HG03378 (cell line): ENCODE data around the gene XK.
"Not testable (repeated sequence)": the region's sequence is repeated elsewhere in the genome, so short reads cannot be mapped to it uniquely, and the experiment has no call there.

Experiments
- ATAC-seq: cut with Tn5 transposase; IDR thresholded peaks from one replicate; pipeline ENCODE4 v1.9.1; 2021; ENCODE audit warnings: mild to moderate bottlenecking, moderate library complexity; ENCODE audit not compliant: unreplicated experiment

Gene XK, protein sequence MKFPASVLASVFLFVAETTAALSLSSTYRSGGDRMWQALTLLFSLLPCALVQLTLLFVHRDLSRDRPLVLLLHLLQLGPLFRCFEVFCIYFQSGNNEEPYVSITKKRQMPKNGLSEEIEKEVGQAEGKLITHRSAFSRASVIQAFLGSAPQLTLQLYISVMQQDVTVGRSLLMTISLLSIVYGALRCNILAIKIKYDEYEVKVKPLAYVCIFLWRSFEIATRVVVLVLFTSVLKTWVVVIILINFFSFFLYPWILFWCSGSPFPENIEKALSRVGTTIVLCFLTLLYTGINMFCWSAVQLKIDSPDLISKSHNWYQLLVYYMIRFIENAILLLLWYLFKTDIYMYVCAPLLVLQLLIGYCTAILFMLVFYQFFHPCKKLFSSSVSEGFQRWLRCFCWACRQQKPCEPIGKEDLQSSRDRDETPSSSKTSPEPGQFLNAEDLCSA

DNA sequence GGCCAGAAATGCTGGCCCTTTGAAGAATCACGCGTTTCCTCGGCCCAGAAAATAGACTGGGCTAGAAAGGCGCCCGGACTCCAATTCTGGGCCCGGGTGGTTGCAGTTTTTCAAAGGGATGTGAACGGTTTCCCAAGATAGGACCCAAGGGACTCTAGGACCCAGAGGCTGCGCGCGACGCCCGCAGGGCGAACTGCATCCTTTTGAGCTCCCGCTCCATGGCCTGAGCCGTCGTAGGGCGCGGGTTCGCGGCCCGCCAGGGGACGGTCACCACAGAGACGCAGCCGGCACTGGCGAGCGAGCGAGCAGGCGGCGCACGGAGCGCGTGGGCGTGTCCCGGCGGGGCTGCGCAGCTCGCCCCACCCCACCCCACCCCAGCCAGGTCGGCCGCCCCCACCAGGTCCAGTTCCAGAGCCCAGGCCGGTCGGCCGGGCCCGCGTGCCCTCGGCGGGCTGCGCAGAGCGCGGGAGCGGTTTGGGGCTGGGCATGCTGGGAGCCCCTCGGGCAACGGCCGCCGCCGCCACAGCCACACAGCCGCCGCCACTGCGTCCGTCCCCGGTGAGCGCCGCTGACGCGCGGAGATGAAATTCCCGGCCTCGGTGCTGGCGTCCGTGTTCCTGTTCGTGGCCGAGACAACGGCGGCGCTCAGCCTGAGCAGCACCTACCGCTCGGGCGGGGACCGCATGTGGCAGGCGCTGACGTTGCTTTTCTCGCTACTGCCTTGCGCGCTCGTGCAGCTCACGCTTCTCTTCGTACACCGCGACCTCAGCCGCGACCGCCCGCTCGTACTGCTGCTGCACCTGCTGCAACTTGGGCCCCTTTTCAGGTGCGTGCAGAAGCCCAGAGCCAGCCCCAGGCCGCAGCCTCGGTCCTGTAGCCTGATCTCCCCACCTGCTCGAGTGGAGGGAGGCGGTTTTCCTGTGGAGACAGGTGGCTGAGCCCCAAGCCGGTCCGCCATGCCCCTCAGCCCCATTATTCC, at the start of gene XK:
TSS of gene XK (plus strand) at position 411 of the 979 bp plus-strand sequence. CDS start at position 582, 171 bp downstream.
- ATAC-seq: no peak

DNA sequence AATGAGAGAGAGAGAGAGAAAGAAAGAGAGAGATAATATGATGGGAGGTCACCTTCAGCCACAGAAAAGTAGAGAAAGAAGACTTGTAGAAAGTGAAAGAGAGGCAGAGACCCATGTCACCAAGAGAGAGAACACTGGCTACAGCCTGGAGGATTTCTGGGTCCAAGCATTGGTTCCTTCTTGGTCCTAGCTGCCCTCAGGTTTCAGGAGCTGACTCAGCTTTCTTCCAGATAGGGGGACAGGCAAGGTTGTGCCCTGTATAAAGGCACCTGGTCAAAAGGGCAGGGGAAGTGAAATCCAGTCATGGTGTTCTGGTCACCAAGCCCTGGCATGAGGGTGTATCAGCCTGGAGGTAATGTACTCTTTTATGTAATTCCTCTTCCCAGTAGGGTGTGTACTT, 47.5 kb upstream of the XK start:
- no peak for ATAC-seq

DNA sequence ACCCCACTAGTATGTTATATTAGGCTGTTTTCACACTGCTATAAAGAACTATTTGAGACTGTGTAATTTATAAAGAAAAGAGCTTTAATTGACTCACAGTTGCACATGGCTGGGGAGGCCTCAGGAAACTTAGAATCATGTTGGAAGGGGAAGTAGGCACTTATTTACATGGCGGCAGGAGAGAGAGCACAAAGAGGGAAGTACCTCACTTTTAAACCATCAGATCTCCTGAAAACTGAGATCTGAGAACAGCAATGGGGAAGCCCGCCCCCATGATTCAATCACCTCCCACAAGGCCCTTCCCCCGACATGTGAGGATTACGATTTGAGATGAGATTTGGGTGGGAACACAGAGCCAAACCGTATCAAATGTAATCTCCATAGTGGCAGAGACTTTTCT, 45.4 kb upstream of the XK start:
- no peak for ATAC-seq

DNA sequence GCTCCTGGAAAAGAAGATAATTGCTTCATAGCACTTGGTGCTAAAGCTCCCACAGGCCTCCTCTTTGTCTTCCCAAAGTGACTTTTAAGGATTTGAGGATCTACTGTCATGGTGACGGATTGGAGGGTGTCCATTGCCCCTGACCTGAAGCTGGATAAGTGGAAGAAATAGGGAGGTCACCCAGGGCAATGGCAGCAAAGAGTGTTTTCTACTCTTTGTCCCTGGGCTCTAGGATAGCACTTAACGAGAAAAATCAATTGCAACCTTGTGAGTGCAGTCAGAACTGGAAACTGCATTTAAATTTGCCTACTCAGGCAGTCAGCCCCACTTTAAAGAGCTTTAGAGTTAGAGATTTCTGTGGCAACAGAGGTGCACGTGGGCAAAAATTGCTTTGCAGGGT, 43.7 kb upstream of the XK start:
- no peak for ATAC-seq

DNA sequence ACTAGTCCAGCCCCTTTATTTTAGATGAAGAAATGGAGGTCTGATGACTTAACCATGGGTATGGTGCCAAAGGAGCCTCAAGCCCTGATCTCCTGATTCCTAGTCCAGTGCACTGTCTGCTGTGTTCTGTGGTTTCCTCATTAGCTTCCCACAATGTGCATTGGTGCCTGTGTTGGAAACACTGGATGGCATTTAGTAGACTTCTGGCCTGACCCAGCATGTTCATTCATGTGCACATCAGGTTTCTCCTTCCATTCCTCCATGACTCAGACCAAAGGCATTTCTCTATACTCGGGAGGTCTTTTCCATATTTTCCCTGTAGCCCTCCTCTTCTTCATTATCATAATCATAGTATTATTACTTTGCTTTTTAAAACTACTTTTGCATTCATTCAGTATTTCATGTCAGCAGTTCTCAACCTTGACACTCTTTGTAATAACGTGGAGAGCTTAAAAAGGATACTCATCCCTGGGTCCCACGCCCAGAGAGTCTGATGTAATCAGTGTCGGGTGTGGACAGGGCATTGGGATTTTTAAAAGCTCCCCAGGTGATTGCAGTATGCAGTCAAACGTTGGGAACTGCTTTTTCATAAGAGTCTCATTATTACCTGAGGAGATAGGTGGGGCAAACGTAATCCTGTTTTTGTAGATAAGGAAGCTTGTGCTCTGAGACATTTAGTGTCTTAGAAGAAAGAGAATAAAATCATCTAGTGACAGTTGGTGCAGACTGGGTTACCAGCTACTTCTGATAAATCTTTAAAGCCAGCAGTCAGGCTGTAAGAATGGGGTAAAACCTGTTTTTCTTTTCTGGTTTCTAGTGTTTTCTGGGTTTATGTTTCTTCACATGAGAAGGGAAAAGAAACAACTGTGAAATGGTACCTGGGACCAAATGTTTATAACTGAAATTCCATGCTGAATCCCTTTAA, 40.9 kb upstream of the XK start:
- no peak for ATAC-seq

DNA sequence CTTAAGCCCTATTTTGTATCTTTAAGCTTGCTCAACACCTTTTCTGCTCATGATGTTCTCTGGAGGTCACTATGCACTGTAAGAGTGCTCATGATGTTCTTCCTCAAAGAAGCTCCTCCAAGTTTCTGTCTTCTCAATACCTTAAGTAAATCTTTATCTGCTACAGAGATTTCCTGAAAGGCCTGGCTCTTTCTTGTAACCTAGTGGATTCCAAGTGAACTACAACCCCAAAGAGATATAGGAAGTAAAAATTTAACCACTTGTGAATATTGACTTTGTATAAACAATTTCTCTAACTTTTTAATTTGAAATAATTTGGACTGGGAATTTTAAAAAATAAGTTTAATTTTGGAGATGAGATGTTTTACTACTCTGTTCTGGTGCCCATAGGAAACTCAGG, 39.3 kb upstream of the XK start:
- no peak for ATAC-seq

DNA sequence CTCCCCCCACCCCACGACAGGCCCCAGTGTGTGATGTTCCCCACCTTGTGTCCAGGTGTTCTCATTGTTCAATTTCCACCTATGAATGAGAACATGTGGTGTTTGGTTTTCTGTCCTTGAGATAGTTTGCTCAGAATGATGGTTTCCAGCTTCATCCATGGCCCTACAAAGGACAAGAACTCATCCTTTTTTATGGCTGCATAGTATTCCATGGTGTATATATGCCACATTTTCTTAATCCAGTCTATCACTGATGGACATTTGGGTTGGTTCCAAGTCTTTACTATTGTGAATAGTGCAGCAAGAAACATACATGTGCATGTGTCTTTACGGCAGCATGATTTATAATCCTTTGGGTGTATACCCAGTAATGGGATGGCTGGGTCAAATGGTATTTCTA, 34.7 kb upstream of the XK start:
- ATAC-seq: not testable (repeated sequence)

DNA sequence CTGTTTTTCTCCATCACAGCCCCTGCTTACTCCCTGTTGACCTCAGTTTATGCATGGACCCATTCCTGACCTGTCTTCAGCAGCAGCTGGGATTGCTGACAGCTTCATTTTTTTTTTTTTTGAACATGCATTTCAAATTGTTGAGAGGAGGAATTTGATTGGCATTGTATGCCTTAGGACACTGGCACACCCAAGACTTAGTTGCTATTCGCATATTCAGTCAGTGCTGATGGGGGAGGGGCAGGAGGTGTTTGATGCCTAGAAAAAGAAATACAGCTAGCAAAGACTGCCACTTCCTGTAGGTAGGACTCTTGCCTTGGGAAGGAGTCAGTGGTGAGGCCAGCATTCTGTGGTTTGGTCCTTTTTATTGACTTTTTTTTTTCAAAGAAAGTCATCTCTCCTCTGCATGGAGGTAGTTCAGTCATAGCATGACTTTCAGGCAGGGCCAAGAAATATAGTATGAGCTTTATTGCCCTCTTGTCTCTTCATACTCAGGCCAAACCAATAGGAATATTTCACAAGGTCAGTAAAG, 33.6 kb upstream of the XK start:
- ATAC-seq: no peak

DNA sequence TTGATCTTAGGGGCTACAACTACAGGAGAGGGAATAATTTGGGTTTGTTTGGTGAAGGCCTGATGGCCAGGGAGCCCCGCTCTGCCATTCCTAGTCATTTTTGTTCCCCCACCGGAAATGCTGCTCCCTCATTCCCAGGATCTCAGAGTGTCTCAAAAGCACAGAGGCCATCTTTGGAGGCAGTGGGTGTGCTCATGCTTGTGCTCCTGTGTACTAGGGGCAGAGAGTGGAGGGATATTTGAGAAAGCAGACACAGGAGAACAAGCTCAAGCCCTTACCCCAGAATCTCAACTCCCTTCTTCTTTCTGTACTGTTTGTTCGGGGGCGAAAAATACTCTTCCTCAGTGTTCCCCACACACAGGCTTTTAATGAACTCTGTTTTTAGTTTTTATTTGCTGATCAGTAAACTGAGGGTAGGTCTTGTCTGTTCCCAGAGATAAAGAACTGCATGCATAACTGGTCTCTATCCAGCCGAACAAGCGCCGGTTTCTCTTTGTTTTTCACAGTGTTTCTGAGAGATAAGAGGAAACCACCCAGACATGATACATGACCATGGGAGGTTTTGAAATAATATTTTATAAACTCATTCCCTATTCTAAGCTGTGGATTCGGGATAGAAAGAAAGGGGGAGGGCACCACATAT, 32.9 kb upstream of the XK start:
- ATAC-seq: no peak

DNA sequence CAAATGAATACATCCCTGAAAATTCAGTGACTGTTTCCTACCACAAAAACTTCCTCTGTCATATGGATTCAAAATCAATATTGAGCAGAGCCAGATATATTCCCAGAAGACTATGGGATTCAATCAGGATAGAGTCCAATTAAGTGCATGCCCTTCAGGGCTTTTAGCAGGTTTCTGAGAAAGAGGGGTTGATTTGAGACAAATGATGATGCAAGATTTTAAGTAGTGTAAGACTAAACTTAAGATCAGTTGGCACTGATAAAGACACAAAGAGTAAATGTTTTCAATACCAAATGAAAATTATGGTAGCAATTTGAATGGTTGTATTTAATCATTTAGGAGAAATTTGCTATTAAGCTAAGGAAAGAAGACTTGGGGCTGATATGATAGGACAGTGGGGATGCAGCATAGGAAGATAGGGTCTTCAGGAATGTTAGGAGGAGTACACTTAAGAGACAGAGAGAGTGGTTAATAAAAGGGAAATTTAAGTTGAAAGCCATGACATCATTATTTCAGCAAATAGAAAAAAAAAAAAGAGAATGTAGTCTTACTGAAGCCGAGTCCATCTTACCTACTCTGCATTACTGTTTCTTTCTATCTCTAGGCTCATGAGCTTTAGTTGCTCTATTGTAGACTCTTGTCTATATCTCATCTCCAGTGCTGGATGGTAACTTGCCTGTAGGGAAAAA, 32.0 kb upstream of the XK start:
- no peak for ATAC-seq

DNA sequence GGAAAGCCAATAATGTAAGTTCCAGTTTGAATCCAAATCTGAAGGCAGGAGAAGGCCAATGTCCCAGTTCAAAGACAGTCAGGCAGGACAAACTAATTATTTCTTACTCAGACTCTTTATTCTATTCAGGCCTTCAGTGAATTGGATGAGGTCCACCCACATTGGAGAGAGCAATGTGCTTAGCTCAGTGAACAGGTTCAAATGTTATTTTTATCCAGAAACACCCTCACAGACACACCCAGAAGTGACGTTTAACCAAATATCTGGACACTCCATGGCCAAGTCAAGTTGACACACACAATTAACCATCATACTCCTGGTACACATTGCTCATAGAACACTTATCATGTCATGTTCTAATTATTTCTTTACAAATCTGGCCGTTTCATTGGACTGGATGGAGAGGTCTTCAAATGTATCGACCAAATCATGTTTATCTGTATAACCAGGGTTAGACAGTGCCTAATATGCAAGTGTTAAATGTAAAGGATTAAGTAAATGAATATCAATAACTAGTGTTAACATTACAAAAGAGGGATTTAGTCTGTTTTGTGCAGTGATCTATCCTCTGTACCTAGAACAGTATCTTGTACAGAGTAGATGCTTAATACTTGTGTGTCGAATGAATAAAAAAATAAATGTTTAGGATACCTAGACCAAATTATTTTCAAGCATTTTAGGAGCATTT, 27.1 kb upstream of the XK start:
- no peak for ATAC-seq

DNA sequence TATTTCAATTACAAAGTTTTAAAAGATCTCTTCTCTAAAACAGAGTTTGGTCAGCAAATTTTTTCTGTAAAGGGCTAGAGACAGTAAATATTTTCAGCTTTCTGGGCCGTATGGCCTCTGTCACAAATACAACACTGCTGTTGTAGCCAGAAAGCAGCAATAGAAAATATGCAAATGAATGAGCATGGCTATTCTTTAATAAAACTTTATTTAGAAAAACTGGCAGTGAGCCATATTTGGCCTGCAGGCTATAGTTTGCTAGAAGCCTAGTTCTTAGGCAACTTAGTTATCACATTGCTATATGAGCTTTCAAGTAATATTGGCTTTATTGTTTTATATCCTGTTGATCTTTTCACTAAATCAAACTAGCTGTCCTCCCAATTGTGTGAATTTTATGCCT, 26.5 kb upstream of the XK start:
- ATAC-seq: no peak

DNA sequence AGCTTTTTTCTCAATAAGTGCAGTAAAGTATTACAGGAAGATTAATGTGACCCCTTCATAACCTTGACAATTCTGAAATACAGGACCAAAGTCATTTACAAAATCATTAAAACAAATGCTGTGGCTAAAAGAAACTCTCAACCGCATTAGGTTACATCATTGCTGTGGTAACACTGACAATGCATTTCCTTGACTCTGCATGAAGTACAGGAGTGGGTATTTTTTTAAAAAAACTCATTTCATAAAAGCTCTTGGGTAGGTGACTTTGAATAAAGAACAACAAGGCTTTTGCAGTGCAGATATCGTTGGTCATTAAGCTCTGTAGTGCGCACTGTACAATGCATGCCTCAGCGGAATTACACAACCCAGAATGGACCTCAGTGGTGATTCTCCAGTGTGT, 23.4 kb upstream of the XK start:
- ATAC-seq: no peak

DNA sequence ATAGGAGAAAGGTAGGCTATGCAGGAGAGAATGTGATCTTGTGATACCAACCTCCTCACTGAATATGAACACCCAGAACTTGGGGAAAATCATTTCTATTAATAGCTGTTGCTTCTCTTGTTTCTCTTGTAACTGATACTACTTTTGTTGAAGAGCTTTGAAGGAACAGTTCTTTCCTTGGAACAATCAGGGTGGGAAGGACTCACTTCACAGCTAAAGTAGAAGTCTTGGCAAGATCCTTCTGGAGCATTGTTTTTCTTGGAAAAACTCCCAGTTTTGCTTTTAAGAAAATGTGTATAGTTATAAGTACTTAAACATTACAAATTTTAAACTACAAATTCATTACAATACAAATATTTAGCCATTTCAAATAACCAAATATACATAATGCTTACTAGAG, 19.1 kb upstream of the XK start:
- no peak for ATAC-seq

DNA sequence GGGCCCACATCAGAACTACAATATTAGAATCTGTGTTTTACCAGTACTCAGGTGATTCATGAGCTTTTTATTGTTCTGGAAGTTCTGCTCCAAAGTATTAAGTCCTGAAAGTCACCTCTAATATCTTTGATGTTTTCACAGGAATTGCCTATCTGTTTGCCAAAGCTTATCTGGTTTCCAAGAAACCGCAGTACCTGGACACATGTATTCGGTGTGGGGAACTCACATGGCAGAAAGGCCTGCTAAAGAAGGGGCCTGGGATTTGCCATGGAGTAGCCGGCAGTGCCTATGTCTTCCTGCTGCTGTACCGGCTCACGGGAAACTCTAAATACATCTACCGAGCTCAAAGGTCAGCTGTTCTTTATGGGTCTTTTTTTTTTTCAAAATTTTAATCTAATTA, 18.4 kb upstream of the XK start:
- no peak for ATAC-seq

DNA sequence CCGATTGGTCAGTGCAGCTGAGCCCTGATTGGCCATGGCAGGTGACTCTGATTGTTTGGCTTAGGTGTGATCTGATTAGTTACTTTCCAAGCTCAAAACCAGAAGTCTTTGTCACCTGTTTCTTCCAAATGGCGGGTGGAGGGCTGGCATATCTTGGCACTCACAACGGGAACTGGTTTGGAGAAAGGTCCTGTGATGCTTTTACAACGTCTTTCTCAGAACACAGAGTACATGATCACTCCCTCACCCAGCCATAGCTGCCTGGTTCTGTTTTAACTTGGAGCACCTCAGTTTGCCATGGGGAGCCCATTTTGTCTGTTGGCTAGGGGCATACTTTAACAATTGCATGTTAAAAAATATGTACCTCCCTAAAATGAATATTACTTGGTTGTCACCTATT, 13.0 kb upstream of the XK start:
- ATAC-seq: no peak

DNA sequence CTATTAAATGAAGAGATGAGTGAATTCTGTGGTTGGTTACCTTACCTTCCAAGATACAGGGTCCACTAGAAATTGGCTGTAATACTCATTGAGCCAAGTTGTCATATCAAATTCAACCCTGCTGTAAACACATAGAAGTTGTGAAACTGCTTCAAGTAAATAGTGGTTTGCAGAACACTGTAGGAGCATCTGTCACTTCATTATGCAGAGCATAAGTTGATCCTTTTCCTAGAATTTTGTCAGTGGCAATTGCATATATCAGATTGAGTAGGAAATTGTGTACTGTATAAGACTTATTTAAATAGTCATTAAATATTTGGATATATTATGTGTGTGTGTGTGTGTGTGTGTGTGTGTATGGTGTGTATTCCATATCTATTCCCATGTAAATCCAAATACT, 8.8 kb upstream of the XK start:
- ATAC-seq: no peak

DNA sequence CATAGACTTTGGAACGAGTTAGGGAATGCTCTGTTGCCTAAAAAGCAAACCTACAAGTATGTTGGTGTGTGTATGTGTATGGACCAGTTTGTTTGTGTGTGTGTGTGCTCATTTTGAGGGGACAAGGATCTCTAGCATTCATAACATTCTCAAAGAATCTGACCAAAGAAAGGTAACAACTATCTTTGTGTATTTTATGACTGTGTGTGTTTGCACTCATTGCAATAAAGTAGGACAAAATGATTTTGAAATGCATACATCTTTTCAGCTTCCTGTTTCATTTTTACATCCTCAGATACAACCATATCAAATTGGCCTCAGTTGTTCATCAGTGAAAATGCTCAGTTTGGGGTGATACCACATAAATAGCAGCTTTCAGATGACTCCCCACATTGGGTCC, 8.3 kb upstream of the XK start:
- ATAC-seq: no peak

DNA sequence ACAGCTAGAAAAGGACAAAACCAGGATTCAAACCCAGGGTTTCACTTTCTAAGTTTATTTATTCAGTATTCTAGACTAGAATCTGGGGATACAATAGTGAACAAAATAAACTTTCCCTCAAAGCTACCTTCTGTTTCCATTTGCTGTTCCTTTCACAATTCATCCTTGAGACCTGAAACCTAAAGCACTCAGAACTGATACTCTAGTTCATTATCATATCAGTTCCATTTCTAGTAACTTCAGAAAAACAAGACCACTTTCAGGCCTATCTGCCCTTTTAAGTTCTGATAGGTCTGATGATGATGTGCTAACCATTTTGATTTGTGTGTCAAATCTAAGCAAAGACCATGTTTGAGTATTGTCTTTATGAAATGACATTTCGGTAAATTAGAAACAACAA, 7.8 kb upstream of the XK start:
- ATAC-seq: no peak
